Fibroblast of lung (primary cell): ENCODE measurements around the gene SPG11. TPM values are rescaled to one million over a fixed set of nuclear protein-coding genes. Genes with fewer than 3 reads are reported as not detected.

ENCODE experiments used
- DNase-seq, 2 donors: peaks; one replicate each; pipeline versions ENCODE4 v3.0.0 to v3.0.0-alpha.2; 2010; ENCODE audit warnings: low read depth in 2 of 2
- H2AFZ ChIP-seq: 2 replicates; pipeline ENCODE4 v1.5.1; 2012; ENCODE audit warnings: low read length, control low read depth, inconsistent platforms
- H3K27ac ChIP-seq: 2 replicates; pipeline ENCODE4 v1.5.1; 2011; ENCODE audit warnings: low read length, control low read depth; ENCODE audit not compliant: insufficient read depth
- H3K27me3 ChIP-seq: 2 replicates; pipeline ENCODE4 v1.5.1; 2011; ENCODE audit warnings: mild to moderate bottlenecking, low read length; ENCODE audit not compliant: control insufficient read depth, insufficient read depth
- H3K36me3 ChIP-seq: 2 replicates; pipeline ENCODE4 v1.5.1; 2011; ENCODE audit warnings: low read length; ENCODE audit not compliant: control insufficient read depth, insufficient read depth
- H3K4me1 ChIP-seq: 2 replicates; pipeline ENCODE4 v1.5.1; 2011; ENCODE audit warnings: low read length; ENCODE audit not compliant: control insufficient read depth, insufficient read depth; ENCODE audit errors: extremely low read depth
- H3K4me2 ChIP-seq: 2 replicates; pipeline ENCODE4 v1.5.1; 2011; ENCODE audit warnings: low read length, control low read depth; ENCODE audit not compliant: insufficient read depth; ENCODE audit errors: extremely low read depth
- H3K4me3 ChIP-seq, 4 experiments: fragments of 200-600 bp in 1 of 4; sonication (generic) in 1 of 4; replicated peaks in 1 of 4; 2 replicates each; pipeline ENCODE4 v1.5.1; 2011 to 2016; ENCODE audit warnings: low read length in 4 of 4, low read depth in 3 of 4, mild to moderate bottlenecking in 3 of 4, control low read depth in 2 of 4, inconsistent platforms in 1 of 4, mixed read lengths in 1 of 4; ENCODE audit not compliant: insufficient read depth in 1 of 4; ENCODE audit errors: control extremely low read depth in 1 of 4
- H3K79me2 ChIP-seq: 2 replicates; pipeline ENCODE4 v1.5.1; 2012; ENCODE audit warnings: mild to moderate bottlenecking, low read length, inconsistent platforms; ENCODE audit not compliant: control insufficient read depth, insufficient read depth
- H3K9ac ChIP-seq: 2 replicates; pipeline ENCODE4 v1.5.1; 2011; ENCODE audit warnings: mild to moderate bottlenecking, low read length, control low read depth; ENCODE audit not compliant: insufficient read depth
- H3K9me3 ChIP-seq: 2 replicates; pipeline ENCODE4 v1.5.1; 2012; ENCODE audit warnings: low read depth, low read length; ENCODE audit not compliant: control insufficient read depth, insufficient read depth
- H4K20me1 ChIP-seq: 2 replicates; pipeline ENCODE4 v1.5.1; 2011; ENCODE audit warnings: low read length; ENCODE audit not compliant: control insufficient read depth, insufficient read depth; ENCODE audit errors: extremely low read depth
- CTCF ChIP-seq, 2 donors: IDR thresholded peaks in 1 of 2; conservative IDR thresholded peaks in 1 of 2; 1 replicate in 1 of 2; 2 replicates in 1 of 2; pipeline ENCODE4 v1.5.1; 2011 to 2012; ENCODE audit warnings: low read length in 2 of 2, control low read depth in 1 of 2, inconsistent platforms in 1 of 2, low read depth in 1 of 2, mild to moderate bottlenecking in 1 of 2
- EZH2 ChIP-seq: IDR thresholded peaks from 2 replicates; pipeline ENCODE4 v1.5.1; 2012; ENCODE audit warnings: low read length, control low read depth, mild to moderate bottlenecking; ENCODE audit errors: missing control alignments
- polyA plus RNA-seq, 2 donors: library from polyadenylated mRNA; depleted of rRNA in 1 of 2; stranded (reverse) in 1 of 2; unstranded in 1 of 2; fragments of >200 nt; gene quantifications; 2 replicates each; pipeline ENCODE4 v1.2.1, GENCODE V29; 2011 to 2012; ENCODE audit warnings: missing spikeins in 1 of 2
- total RNA-seq: library from RNA; depleted of rRNA; stranded (reverse); fragments of >200 nt; gene quantifications from 2 replicates; pipeline ENCODE4 v1.2.1, GENCODE V29; 2014

The SPG11 gene
- total and polyA plus RNA-seq, 2 donors (not counting 1 experiment from before 2014, with no cell fraction given), result 35.6 to 95.9 TPM

- no peaks in the 10 kb centered on the region for H3K9me3 ChIP-seq
- H3K4me1 ChIP-seq, result peaks cover 2% of the 10 kb centered on the region
- no peak for TF ChIP-seq CTCF (conservative IDR thresholded peaks at IDR 0.05 in 1 of 2, IDR thresholded peaks at IDR 0.05 in 1 of 2; ENCODE audit: low read depth in 1 of 2, low read length in 2 of 2)
- TF ChIP-seq EZH2, result no peak
- peak overlapping the region; percentile 99 for H3K27ac ChIP-seq
- H3K4me3 ChIP-seq, result peak overlapping the region; percentile 98 to 100 (median 99)
- peaks cover 54% of the 10 kb centered on the region for H3K79me2 ChIP-seq
- no peaks in the 10 kb centered on the region for H3K27me3 ChIP-seq
- DNase-seq, result peak; percentile 35 to 42
- peak overlapping the region; percentile 92 for H3K4me2 ChIP-seq
- peaks cover 11% of the 10 kb centered on the region for H3K36me3 ChIP-seq
- H4K20me1 ChIP-seq, result peaks cover 11% of the 10 kb centered on the region
- no peak overlapping the region for H2AFZ ChIP-seq
- peak overlapping the region; percentile 99 for H3K9ac ChIP-seq
These were observed 48.4 kb upstream of the SPG11 start for GRCh38 chr15:44711743-44712345.

- H3K79me2 ChIP-seq, result peaks cover 50% of the 10 kb centered on the region
- DNase-seq, result peak; percentile 90 to 97
These were observed 47.8 kb upstream of the SPG11 start, which contains the start of the genes B2M and PATL2 for GRCh38 chr15:44711096-44711742. TSS of gene B2M (plus strand) at chr15:44711517. CDS start at chr15:44711547, 30 bp downstream. TSS of gene PATL2 (minus strand) at chr15:44711323. CDS start at chr15:44676490, 34,833 bp downstream.

More at GRCh38 chr15:44711096-44711742, 47.8 kb upstream of the SPG11 start, which contains the start of the genes B2M and PATL2:
- peak within 1 kb of the TSS; percentile 99 for H3K9ac ChIP-seq
- no peaks in the 10 kb centered on the region for H3K9me3 ChIP-seq
- peak within 1 kb of the TSS; percentile 81 for H2AFZ ChIP-seq
- TF ChIP-seq EZH2, result no peak
- no peak for TF ChIP-seq CTCF (conservative IDR thresholded peaks at IDR 0.05 in 1 of 2, IDR thresholded peaks at IDR 0.05 in 1 of 2; ENCODE audit: low read depth in 1 of 2, low read length in 2 of 2)
- peaks cover 2% of the 10 kb centered on the region for H3K4me1 ChIP-seq
- no peaks in the 10 kb centered on the region for H3K27me3 ChIP-seq
- H3K36me3 ChIP-seq, result peaks cover 6% of the 10 kb centered on the region
- H3K27ac ChIP-seq, result peak within 1 kb of the TSS; percentile 99
- peaks cover 11% of the 10 kb centered on the region for H4K20me1 ChIP-seq
- peak within 1 kb of the TSS; percentile 98 to 100 (median 99) for H3K4me3 ChIP-seq
- peak within 1 kb of the TSS; percentile 92 for H3K4me2 ChIP-seq
